IPS-11a (cell line): ENCODE measurements around the gene MROH2A.

Experiments used
- H3K4me3 ChIP-seq: one replicate; pipeline ENCODE4 v1.5.1; 2013; ENCODE audit warnings: low read depth, low read length, control low read depth

Gene MROH2A

DNA sequence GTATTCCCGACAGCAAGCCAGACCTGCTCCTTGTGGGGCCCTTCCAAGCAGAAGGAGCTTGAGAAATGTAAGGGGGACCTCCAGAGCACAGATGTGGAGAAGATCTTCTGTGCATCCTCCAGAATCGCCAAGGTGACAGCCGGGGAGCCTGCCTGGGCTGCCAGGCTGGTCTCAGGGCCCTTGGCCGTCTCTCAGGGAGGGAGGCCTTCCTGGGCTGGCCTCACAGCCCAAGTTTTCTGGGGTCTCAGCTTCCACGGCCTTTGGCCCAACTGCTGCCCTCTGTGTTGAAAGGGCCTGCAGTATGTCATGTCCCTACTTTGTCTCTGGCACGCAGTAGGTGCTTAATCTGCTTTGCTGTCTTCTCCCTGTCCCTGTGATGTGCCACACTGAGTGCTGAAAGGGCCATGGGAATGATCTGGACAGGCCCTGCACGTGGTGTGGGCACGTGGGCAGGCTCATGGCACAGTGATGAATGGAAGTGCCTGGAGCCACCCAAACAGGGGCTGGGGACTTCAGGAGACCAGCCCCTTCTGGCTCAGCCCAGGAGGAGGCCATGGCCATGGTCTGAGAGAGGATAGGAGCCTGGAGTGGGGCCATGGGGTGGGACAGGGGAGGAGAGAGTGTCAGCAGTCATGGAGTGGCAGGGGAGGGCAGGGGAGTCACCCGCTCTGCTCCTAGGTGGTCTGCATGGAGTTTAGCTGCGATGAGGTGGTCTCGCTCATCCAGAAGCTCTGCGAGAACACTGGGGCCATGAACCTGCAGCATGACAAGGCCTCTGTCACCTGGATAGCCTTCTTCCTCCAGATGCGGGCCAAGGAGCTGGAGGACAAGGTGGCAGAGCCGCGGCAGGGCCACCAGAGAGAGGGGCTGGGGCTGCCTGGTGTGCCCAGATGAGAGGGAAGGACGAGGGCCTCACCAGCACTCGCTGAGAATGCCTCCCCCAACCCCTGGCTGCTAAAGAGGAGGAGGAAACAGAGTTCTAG is 40.8 kb downstream of the MROH2A start:
- no peak overlapping the region for H3K4me3 ChIP-seq

DNA sequence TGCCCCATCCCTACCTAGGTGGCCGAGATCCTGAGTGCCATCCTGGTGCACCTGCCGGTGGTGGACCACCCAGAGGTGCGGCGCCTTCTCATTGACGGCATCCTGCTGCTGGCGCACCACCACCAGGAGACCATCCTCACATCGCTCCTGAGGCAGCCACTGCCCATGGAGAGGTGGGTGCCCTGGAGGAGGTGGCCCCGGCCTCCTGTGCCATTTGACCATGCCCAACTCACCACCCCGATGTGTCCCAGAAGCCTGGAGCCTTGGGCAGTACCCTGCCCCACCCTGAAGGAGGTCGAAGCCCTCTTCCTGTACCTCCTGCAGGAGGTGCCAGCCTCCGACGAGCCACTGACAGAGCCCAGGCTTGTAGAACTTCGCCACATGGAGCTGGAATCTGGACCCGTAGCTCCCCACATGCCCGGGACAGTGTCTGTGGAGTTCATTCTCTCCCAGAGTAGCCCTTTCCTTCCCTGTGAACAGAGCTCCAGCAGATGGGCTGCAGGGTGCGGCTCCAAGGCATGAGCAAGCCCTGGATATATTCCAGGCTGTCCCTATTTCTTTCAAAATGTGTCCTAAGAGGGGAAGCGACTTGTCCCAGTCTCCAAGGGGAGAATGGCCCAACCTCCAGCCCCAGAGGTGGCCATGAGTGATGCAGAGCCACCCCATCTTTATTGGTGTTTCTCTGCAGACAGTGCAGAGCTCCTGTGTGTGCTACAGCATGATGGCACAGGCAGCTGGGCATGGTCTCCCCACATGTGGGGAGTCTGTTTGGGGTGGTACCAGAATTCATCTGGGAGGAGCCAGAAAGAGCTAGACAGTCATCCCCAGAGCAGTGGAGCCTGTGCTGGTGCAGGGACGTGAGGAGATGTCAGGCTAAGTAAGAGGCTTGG is 42.0 kb downstream of the MROH2A start:
- no peak overlapping the region for H3K4me3 ChIP-seq

DNA sequence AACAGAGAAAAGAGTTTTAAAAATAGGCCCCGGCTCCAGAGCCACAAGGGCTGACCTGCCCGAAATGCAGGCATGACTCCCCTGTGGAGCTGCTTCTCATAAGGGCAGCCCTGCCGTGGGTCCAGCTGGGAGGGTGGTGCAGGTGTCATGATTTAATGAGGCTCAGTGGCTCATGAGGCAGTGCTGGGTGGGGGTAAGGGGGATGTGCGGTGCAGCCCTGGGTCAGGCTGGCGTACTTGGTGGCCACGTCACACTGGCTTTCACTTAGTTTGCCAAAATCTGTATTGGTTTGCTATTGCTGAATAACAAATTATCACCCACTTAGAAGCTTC is 42.6 kb downstream of the MROH2A start:
- no peak overlapping the region for H3K4me3 ChIP-seq

DNA sequence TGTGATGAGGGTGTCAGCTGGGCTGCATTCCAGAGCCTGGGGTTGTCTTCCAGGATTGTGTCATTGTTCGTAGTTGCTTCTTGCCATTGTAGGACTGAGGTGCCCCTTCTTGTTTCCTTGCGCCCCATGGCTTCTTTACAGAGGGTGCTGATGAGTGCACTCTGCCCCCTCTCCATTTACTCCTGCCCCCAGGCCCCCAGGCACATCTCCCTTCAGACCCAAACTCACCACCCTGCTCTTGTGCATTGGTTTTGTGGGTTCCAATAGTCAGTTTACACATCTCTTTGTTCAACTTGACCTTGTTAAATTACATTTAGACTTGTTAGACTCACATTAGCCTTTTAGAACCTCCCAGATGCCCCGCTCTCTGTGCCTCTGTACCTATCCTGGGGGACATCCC is 43.1 kb downstream of the MROH2A start:
- H3K4me3 ChIP-seq: no peak overlapping the region

- H3K4me3 ChIP-seq: no peak overlapping the region
Measured at GRCh38 chr2:233821709-233822100, 43.6 kb downstream of the MROH2A start.

DNA sequence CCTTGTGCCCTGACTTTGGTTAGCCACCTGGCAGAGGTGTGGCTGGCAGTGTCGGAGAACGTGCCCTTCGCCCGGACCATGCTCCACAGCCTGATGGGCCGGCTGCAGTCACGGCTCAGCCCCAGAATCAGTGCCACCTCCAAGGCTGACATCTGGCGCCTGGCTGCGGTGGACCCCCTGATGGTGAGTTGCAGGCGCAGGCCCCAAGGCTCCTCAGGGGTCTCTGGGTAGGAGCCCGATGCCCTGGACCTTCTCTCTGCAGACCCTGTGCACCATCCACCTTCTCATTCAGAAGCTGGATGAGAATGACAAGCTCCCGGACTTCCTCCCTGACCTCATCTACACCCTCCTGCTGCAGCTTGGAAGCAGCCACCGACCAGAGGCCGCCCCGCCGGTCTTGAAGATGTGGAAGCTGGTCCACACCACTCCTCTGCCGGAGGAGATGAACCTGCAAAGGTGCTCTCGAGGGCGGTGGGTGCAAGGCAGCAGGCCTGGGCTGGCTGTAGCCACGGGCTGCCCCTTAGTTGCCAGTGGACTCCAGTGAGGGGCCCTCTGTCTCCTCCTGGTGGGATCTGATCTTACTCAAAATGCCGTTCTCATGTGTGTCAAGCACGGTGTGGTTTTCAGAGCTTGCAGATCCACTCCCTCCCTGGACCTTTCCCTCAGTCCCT is 44.1 kb downstream of the MROH2A start:
- H3K4me3 ChIP-seq: no peak overlapping the region

- H3K4me3 ChIP-seq: no peak overlapping the region
Measured at GRCh38 chr2:233822781-233823730, 44.9 kb downstream of the MROH2A start.

DNA sequence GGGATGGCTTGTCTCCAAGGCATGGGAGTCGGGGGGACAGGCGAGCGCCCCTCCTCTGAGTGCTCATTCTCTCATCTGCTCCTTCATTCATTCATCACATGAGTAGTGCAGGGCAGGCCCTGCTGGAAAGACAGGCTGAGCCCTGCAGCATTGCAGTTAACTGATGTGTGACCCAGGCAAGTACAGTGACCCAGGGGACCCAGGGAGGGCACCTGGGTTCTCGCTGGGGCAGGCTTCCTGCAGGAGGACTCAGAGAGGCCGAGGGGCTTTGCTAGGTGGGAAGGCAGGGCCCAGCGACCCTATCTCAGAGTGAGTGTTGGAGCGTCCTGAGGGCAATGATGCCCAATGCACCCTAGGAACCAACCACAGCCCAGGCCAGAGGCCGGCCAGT is 45.6 kb downstream of the MROH2A start:
- no peak overlapping the region for H3K4me3 ChIP-seq

GRCh38 chr2:233824373-233824772 is 46.2 kb downstream of the MROH2A start:
- H3K4me3 ChIP-seq: no peak overlapping the region

DNA sequence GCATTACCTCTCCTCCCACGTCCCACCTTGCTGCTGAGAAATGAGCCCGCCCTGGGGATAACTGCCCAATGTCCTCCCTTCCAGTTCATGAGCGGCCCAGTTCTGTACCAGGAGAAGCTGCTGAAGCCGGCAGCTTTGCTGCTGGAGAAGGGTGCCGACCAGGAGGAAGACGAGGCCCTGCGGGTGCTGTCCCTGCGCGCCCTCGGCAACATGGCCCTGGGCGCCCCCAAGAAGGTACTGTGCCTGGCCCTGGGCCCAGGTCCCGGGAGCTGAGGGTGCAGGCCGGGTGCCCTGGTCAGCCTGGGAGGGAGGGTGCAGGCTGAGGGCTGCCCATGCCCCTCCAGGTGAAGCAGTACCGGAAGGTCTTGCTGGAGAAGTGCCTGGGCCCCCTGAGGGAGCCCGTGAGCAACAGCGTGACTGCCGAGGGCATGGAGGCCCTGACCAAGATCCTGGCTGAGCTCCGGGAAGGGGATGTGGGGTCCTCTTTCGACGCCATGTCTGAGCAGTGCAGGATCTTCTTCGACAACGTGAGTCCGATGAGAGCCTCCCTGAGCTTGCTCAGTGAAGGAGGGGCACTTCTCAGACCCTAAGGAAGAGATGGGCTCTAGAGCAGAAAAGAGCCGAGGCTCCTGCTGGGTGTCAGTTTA is 50.5 kb downstream of the MROH2A start:
- no peak overlapping the region for H3K4me3 ChIP-seq

DNA sequence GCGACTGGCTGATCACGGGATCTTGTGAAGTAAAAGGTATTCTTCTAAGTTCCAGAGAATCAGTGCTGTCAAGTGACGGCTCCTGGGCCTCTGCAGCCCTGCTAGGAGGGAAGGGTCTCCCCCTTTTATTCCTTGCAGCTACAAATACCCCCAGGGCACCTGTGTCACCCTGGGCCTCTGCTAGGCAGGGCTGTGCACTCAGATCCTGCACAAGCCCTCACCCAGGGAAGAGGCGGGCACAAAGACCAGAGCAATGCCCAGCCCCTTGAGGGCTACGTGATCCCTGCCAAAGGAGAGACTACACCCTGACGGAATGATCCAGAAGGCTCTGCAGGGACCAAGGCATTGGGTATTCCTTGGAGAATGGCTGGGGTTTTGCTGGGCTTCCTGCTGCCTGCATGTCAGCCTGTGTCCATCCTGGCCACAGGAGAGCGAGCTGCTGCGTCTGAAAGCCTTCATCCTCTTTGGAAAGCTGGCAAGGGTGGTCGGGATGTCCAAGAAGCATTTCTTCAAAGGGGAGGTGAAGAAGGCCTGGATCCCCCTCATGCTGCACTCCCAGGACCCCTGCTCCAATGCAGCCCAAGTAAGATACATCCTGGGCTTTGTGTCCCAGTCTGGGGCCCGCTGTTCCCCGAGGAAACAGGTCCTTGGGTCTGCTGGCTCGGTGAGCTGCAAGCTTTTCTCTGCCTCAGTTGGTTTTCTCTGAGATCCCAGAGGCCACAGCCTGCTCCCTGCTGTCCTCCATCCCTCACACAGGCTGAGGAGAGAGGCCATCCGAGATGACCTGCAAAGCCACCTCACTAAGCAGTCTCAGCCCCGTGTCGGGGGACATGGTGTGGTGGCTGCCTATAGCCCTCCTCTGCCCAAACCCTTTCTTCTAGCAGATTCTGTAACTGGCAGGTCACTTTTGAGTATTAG is 51.3 kb downstream of the MROH2A start:
- no peak overlapping the region for H3K4me3 ChIP-seq

- no peak overlapping the region for H3K4me3 ChIP-seq
Measured at GRCh38 chr2:233830111-233830802, 52.1 kb downstream of the MROH2A start.

- H3K4me3 ChIP-seq: no peak overlapping the region
Measured at GRCh38 chr2:233831011-233831721, 53.0 kb downstream of the MROH2A start.

- H3K4me3 ChIP-seq: no peak overlapping the region
Measured at GRCh38 chr2:233831861-233832260, 53.7 kb downstream of the MROH2A start.

GRCh38 chr2:233832414-233832813 is 54.3 kb downstream of the MROH2A start:
- no peak overlapping the region for H3K4me3 ChIP-seq

DNA sequence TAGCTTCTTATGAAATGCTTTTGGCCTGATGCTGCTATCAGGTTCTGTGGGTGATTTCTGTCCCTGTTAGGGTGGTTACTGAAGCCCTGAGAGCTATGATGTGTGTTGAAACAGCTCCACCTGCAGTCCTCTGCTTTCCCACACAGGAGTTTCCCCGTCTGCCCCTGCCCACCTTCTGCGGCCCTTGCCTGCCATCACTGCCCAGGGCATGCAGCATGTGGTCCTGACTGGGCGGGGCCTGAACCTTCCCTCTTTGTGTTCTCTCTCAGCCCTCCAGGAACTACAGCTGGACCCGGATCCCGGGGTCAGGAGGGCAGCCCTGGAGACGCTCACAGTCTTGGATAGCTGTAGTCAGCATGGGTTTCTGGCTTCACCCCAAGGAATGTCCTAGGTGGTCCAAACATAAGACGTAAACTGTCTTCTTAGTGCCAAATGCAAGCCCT is 54.8 kb downstream of the MROH2A start:
- no peak overlapping the region for H3K4me3 ChIP-seq

DNA sequence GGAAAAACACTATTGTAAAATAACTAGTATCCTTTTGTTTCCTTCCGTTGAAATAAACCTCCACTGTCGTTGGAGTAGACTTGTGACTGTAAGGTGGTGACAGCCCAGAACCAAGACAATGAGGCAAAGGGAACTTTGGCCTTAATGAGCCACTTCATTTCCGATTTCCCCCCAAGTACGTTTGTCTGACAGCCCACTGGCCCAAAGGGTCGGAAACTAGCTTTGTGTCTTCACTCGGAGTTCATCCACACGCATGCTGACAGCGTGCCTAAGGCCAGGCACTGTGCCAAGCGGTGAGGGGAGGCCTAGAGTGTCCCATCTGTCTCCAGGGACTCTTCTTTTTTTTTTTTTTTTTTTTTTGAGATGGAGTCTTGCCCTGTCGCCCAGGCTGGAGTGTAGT is 55.2 kb downstream of the MROH2A start:
- H3K4me3 ChIP-seq: no peak overlapping the region
